ENCODE measurements around the gene DDX11.

DNA sequence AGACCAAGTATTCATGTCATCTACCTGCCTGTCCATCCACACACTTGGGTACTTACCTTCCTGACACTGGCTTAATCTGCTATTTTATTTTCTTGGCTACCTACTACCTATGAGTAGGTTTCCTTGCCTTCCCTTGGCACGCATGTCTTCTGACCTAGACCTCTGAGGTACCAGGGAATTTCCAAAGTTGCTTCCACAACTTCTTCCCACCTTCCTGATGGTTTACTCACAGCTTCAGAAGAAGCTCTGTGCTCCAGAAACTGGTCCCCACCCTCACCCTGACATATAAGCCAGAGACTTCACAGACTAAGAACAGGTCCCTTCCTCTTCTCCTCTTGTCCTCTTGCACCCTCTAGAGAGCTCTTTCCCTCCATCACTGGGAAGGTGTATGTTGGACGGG lies 35.7 kb upstream of the DDX11 start:
- TF ChIP-seq EZH2phosphoT487 (IDR thresholded peaks at IDR 0.05; ENCODE audit: low read length) (no peak), EZH2 (optimal IDR thresholded peaks at IDR 0.05; ENCODE audit: low read depth, low read length) (no peak)
- TF ChIP-seq, protein P1, sequence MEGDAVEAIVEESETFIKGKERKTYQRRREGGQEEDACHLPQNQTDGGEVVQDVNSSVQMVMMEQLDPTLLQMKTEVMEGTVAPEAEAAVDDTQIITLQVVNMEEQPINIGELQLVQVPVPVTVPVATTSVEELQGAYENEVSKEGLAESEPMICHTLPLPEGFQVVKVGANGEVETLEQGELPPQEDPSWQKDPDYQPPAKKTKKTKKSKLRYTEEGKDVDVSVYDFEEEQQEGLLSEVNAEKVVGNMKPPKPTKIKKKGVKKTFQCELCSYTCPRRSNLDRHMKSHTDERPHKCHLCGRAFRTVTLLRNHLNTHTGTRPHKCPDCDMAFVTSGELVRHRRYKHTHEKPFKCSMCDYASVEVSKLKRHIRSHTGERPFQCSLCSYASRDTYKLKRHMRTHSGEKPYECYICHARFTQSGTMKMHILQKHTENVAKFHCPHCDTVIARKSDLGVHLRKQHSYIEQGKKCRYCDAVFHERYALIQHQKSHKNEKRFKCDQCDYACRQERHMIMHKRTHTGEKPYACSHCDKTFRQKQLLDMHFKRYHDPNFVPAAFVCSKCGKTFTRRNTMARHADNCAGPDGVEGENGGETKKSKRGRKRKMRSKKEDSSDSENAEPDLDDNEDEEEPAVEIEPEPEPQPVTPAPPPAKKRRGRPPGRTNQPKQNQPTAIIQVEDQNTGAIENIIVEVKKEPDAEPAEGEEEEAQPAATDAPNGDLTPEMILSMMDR (IDR thresholded peaks at IDR 0.05; ENCODE audit: low read length): no peak

Data from MM.1S (cell line).